ENCODE results near the gene CDH2.

CDH2 gene

DNA sequence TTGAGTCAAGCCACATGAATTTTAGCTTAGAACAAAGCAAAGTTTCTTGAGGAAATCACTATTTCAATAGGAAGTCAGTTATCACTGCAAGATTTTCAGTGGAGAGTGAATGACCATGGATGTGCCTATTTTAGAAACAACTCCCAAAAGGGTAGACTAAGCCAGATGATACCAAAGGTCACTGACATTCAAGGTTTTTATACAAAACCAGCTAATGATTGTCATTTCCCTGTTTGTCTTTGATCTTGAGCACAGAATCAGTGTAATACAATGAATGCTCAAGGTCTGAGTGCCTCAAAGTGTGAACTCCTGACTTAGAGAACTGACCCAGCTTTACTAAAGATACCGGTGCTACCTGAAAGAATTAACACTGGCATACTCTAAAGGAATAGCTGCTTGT is 60.5 kb downstream of the CDH2 start:
- no peak for DNase-seq
- no peak overlapping the region for H3K4me3 ChIP-seq (ENCODE audit: insufficient read depth, low read depth, low read length, poor library complexity, severe bottlenecking)
- H3K27ac ChIP-seq (ENCODE audit: insufficient read depth, low read length, poor library complexity, severe bottlenecking), result no peak overlapping the region
- no peaks in the 10 kb centered on the region for H3K4me1 ChIP-seq (ENCODE audit: control insufficient read depth, insufficient read depth, low read length, poor library complexity, severe bottlenecking)
- H3K27me3 ChIP-seq (replicated peaks; ENCODE audit: control insufficient read depth, insufficient read depth, low read length, poor library complexity, severe bottlenecking), result no peaks in the 10 kb centered on the region
- H3K36me3 ChIP-seq (ENCODE audit: control insufficient read depth, insufficient read depth, low read length), result no peaks in the 10 kb centered on the region
- H3K9me3 ChIP-seq (ENCODE audit: control insufficient read depth, low read length), result no peaks in the 10 kb centered on the region

DNA sequence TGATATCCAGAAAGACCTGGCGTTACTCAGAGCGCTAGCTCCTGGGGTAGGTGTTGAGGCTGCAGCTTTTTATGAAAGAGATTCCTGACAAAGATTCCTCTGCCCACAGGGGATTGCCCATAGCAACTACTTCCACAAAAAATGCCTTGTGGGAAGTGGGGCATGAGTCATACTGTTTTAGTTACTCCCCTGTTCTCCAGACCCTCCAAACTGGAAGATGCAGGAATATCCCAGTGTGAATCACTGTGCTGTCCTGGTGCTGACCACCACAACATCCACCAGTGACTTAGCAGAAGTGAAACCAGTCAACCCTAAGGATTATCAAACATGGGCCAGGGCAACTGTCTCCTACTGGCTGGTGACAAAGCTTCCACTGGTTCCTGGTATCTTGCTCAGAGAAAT is 61.8 kb downstream of the CDH2 start:
- H3K9me3 ChIP-seq (ENCODE audit: control insufficient read depth, low read length), result no peaks in the 10 kb centered on the region
- no peaks in the 10 kb centered on the region for H3K4me1 ChIP-seq (ENCODE audit: control insufficient read depth, insufficient read depth, low read length, poor library complexity, severe bottlenecking)
- H3K27me3 ChIP-seq (replicated peaks; ENCODE audit: control insufficient read depth, insufficient read depth, low read length, poor library complexity, severe bottlenecking), result no peaks in the 10 kb centered on the region
- H3K4me3 ChIP-seq (ENCODE audit: insufficient read depth, low read depth, low read length, poor library complexity, severe bottlenecking), result no peak overlapping the region
- no peaks in the 10 kb centered on the region for H3K36me3 ChIP-seq (ENCODE audit: control insufficient read depth, insufficient read depth, low read length)
- no peak overlapping the region for H3K27ac ChIP-seq (ENCODE audit: insufficient read depth, low read length, poor library complexity, severe bottlenecking)
- no peak for DNase-seq

DNA sequence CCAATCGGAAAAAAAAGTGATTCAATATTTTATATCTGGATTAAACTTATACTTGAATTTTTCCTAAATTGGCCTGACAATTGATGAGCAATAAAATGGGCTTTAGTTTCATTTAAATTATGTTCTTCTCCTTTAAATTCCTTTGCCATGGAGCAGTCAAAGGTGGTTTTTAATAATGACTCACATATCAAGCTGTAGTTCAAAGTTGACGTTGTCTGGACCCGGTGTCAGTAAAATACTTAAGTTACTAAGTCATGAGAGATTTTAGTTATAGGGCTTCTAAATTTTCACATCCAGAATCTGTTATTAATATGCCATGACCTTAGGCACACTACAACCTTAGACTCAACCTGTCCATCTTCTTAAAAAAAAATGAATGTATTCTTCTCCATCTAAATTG is 62.5 kb downstream of the CDH2 start:
- no peaks in the 10 kb centered on the region for H3K4me1 ChIP-seq (ENCODE audit: control insufficient read depth, insufficient read depth, low read length, poor library complexity, severe bottlenecking)
- no peaks in the 10 kb centered on the region for H3K36me3 ChIP-seq (ENCODE audit: control insufficient read depth, insufficient read depth, low read length)
- DNase-seq, result no peak
- no peak overlapping the region for H3K4me3 ChIP-seq (ENCODE audit: insufficient read depth, low read depth, low read length, poor library complexity, severe bottlenecking)
- H3K9me3 ChIP-seq (ENCODE audit: control insufficient read depth, low read length), result no peaks in the 10 kb centered on the region
- H3K27ac ChIP-seq (ENCODE audit: insufficient read depth, low read length, poor library complexity, severe bottlenecking), result no peak overlapping the region
- H3K27me3 ChIP-seq (replicated peaks; ENCODE audit: control insufficient read depth, insufficient read depth, low read length, poor library complexity, severe bottlenecking), result no peaks in the 10 kb centered on the region

DNA sequence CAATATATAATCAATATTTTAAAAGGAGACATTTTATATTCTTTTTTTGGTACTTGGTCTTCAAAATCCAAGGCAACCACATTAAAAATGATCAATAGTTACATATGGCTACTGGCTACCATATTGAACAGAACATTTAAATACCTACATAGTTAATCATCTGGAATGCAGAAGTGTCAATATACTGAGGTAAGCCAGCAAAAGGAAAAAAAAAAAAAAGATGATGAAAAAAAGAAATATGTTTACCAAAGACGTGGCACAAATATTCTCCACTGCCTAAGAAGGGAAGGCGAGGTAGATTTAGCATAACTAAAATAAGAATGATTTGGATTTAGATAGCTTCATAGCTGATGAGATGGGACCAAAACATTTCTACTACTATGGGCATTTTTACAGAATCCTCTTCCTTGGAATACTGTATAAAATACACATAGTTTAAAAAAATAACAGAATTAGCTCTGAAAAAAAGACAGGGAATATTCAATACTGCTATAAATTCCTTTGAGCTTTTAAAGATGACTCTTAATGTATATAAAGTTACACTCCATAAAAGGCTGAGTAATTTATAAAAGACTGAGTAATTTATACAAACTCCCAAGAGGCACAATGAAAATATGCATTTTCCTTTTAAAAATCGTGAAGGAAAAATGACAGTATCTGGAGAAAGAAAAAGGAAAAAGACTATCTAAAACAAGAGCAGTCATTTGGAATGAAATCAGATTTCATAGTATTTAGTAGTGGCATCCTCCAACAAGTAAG is 63.5 kb downstream of the CDH2 start:
- Histone ChIP-seq H3K27ac (ENCODE audit: insufficient read depth, low read length, poor library complexity, severe bottlenecking) (no peak overlapping the region), H3K4me1 (ENCODE audit: control insufficient read depth, insufficient read depth, low read length, poor library complexity, severe bottlenecking) (no peaks in the 10 kb centered on the region), H3K27me3 (replicated peaks; ENCODE audit: control insufficient read depth, insufficient read depth, low read length, poor library complexity, severe bottlenecking) (no peaks in the 10 kb centered on the region), H3K4me3 (ENCODE audit: insufficient read depth, low read depth, low read length, poor library complexity, severe bottlenecking) (no peak overlapping the region), H3K9me3 (ENCODE audit: control insufficient read depth, low read length) (no peaks in the 10 kb centered on the region), H3K36me3 (ENCODE audit: control insufficient read depth, insufficient read depth, low read length) (no peaks in the 10 kb centered on the region)
- DNase-seq, result no peak

DNA sequence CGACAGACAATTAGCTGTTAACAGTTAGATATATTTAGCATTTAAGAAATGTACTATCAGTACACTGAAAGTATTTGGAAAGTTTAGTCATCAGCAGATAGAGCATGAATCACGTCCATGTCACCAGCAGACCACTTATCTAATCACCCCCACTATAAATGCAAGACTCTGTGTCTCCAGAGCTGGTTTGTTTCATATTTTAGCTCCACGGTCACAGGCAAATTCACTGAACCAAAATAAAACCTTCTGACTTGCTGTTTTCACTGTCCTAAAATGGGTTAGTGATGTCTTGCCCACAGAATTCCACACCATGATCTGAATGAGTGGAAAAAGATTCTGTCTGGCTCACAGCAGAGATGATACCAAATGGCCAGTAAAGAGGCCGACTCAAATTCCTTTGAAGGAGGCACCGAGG is 64.9 kb downstream of the CDH2 start:
- Histone ChIP-seq H3K4me1 (ENCODE audit: control insufficient read depth, insufficient read depth, low read length, poor library complexity, severe bottlenecking) (no peaks in the 10 kb centered on the region), H3K9me3 (ENCODE audit: control insufficient read depth, low read length) (no peaks in the 10 kb centered on the region), H3K27ac (ENCODE audit: insufficient read depth, low read length, poor library complexity, severe bottlenecking) (no peak overlapping the region), H3K27me3 (replicated peaks; ENCODE audit: control insufficient read depth, insufficient read depth, low read length, poor library complexity, severe bottlenecking) (no peaks in the 10 kb centered on the region), H3K4me3 (ENCODE audit: insufficient read depth, low read depth, low read length, poor library complexity, severe bottlenecking) (no peak overlapping the region), H3K36me3 (ENCODE audit: control insufficient read depth, insufficient read depth, low read length) (no peaks in the 10 kb centered on the region)
- DNase-seq, result no peak

DNA sequence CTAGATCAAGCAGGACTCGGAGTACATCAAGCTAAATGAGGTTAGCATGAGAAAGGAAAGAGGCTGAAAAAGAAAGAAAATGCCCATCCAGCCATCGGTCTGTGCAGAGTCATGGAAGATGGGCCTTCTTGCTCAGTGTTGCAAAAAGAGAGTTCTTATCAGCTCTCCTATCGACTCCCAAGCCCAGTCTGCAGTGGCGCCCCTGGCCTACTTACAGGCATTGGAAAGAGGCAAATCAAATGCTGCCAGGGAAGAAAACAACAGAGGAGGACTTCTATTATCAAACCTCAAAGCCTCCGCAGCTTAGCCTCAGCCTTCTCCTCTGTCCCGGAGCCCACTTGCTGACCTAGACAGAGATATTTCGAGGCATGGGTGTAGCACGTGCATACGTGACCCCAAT is 66.0 kb downstream of the CDH2 start:
- no peak overlapping the region for H3K27ac ChIP-seq (ENCODE audit: insufficient read depth, low read length, poor library complexity, severe bottlenecking)
- DNase-seq, result no peak

DNA sequence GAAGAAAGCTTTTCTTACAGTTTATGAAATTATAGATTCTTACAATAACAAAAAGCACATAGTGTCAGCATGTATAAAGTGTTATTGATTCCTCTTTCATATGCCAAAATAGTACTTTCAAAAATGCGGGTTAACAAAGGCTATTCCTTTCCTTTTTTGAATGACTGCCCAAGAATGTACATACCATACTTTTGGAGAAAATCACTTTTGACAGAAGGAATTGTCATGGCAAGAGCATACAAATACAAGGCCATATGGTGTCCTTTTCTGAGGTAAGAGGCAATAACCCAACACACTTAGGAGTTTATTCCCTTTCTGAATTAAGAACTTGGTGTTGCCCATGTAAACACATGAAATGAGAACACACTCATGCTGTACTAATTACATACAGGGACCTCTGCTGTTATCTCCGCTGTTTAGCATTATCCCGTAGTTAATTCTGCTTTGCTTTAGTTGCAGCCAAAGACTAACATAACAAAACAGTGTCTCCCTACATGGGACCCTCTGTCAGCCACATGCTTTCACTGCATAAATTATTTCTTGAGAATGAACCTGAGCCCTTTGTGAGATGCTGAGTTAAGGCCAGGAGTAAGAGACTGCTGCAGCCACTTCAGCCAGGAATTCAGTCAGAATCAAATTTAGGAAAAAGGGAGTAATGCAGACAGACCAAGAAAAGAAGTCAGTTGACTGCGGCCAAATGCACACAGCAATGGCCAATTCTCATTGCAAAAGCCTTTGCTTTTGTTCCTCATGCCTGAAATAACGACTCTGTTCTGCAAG is 67.0 kb downstream of the CDH2 start:
- no peak for DNase-seq
- no peaks in the 10 kb centered on the region for H3K9me3 ChIP-seq (ENCODE audit: control insufficient read depth, low read length)
- no peaks in the 10 kb centered on the region for H3K36me3 ChIP-seq (ENCODE audit: control insufficient read depth, insufficient read depth, low read length)
- no peaks in the 10 kb centered on the region for H3K4me1 ChIP-seq (ENCODE audit: control insufficient read depth, insufficient read depth, low read length, poor library complexity, severe bottlenecking)
- H3K27me3 ChIP-seq (replicated peaks; ENCODE audit: control insufficient read depth, insufficient read depth, low read length, poor library complexity, severe bottlenecking), result no peaks in the 10 kb centered on the region
- no peak overlapping the region for H3K27ac ChIP-seq (ENCODE audit: insufficient read depth, low read length, poor library complexity, severe bottlenecking)
- no peak overlapping the region for H3K4me3 ChIP-seq (ENCODE audit: insufficient read depth, low read depth, low read length, poor library complexity, severe bottlenecking)

More for the DNA sequence above, 66.0 kb downstream of the CDH2 start:
- Histone ChIP-seq H3K27me3 (replicated peaks; ENCODE audit: control insufficient read depth, insufficient read depth, low read length, poor library complexity, severe bottlenecking) (no peaks in the 10 kb centered on the region), H3K4me3 (ENCODE audit: insufficient read depth, low read depth, low read length, poor library complexity, severe bottlenecking) (no peak overlapping the region), H3K9me3 (ENCODE audit: control insufficient read depth, low read length) (no peaks in the 10 kb centered on the region), H3K36me3 (ENCODE audit: control insufficient read depth, insufficient read depth, low read length) (no peaks in the 10 kb centered on the region), H3K4me1 (ENCODE audit: control insufficient read depth, insufficient read depth, low read length, poor library complexity, severe bottlenecking) (no peaks in the 10 kb centered on the region)

DNA sequence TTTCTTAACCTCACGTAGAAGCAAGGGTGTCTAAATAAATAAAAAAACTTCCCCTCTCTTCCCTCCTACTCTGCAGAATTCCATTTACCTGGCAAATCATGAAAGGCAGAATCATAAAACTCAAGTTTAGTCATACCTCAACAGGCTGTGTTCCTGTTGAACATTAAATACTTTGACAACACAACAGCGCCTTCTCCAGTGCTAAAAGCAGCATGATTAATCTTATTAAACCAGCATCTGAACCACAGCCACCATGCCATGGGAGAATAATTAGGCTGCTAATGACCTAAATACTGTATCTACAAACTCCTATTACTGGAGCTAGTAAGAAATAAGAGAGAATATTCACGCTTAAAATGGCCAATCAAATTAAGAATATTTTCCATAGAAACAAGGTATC is 68.1 kb downstream of the CDH2 start:
- DNase-seq, result no peak
- Histone ChIP-seq H3K9me3 (ENCODE audit: control insufficient read depth, low read length) (no peaks in the 10 kb centered on the region), H3K27ac (ENCODE audit: insufficient read depth, low read length, poor library complexity, severe bottlenecking) (no peak overlapping the region), H3K36me3 (ENCODE audit: control insufficient read depth, insufficient read depth, low read length) (no peaks in the 10 kb centered on the region), H3K4me3 (ENCODE audit: insufficient read depth, low read depth, low read length, poor library complexity, severe bottlenecking) (no peak overlapping the region), H3K4me1 (ENCODE audit: control insufficient read depth, insufficient read depth, low read length, poor library complexity, severe bottlenecking) (no peaks in the 10 kb centered on the region), H3K27me3 (replicated peaks; ENCODE audit: control insufficient read depth, insufficient read depth, low read length, poor library complexity, severe bottlenecking) (no peaks in the 10 kb centered on the region)

DNA sequence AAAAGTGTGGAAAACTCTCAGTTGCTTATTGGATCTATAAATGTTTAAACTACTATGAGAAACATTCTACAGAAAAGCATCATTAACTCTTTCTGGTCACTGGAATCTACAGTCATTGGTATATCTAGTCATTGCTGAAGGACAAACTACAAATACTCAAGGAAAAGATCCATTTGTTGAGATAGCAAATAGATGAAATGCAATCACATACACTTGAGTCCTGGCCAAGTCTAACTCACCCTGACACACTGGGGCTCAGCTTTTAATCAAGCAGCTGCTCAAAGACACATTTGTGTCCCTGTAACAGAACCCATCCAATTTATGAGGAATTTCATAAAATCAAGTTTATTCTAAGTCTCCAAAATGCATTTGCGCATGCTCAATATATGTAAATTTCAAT is 68.7 kb downstream of the CDH2 start:
- DNase-seq, result no peak
- no peaks in the 10 kb centered on the region for H3K4me1 ChIP-seq (ENCODE audit: control insufficient read depth, insufficient read depth, low read length, poor library complexity, severe bottlenecking)
- H3K36me3 ChIP-seq (ENCODE audit: control insufficient read depth, insufficient read depth, low read length), result no peaks in the 10 kb centered on the region
- no peak overlapping the region for H3K27ac ChIP-seq (ENCODE audit: insufficient read depth, low read length, poor library complexity, severe bottlenecking)
- no peaks in the 10 kb centered on the region for H3K27me3 ChIP-seq (replicated peaks; ENCODE audit: control insufficient read depth, insufficient read depth, low read length, poor library complexity, severe bottlenecking)
- H3K4me3 ChIP-seq (ENCODE audit: insufficient read depth, low read depth, low read length, poor library complexity, severe bottlenecking), result no peak overlapping the region
- no peaks in the 10 kb centered on the region for H3K9me3 ChIP-seq (ENCODE audit: control insufficient read depth, low read length)

DNA sequence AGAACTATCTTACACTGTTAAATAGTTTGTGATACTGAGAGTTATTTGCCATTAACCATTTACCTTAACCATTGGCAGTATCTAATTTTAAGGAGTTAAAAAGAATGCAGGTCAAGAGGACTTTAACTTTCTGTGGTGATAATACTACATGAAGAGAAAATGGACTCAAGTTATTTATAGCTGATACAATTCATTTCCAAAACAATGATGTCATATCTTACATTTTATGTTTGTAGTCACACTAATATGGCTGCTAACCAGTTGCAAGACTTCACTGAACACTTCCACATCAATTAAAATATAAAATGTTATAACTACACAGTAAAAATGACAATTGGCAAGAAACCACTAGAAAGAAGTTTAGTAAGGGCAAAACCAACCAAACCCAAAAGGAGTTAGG is 77.7 kb downstream of the CDH2 start:
- no peaks in the 10 kb centered on the region for H3K36me3 ChIP-seq (ENCODE audit: control insufficient read depth, insufficient read depth, low read length)
- H3K4me3 ChIP-seq (ENCODE audit: insufficient read depth, low read depth, low read length, poor library complexity, severe bottlenecking), result no peak overlapping the region
- no peaks in the 10 kb centered on the region for H3K4me1 ChIP-seq (ENCODE audit: control insufficient read depth, insufficient read depth, low read length, poor library complexity, severe bottlenecking)
- no peaks in the 10 kb centered on the region for H3K9me3 ChIP-seq (ENCODE audit: control insufficient read depth, low read length)
- H3K27me3 ChIP-seq (replicated peaks; ENCODE audit: control insufficient read depth, insufficient read depth, low read length, poor library complexity, severe bottlenecking), result no peaks in the 10 kb centered on the region
- H3K27ac ChIP-seq (ENCODE audit: insufficient read depth, low read length, poor library complexity, severe bottlenecking), result no peak overlapping the region
- DNase-seq, result no peak
